Measurements from ENCODE around the gene MID1.

GRCh38 chrX:10519278-10519677 lies 101.1 kb downstream of the MID1 start:
- TF ChIP-seq CTCF (IDR thresholded peaks at IDR 0.05) (no peak), POLR2A (IDR thresholded peaks at IDR 0.05) (no peak), POLR2AphosphoS5 (IDR thresholded peaks at IDR 0.05) (no peak)

Measured in breast epithelium (tissue), 3 donors.